H1 (cell line): Measurements from ENCODE around the gene ERP44. TPM values are rescaled to one million over a fixed set of nuclear protein-coding genes. Genes with fewer than 3 reads are reported as not detected.

Source experiments
- ASH2L ChIP-seq: fragments of 200-600, 300-600 bp; sonication (generic); IDR thresholded peaks from one replicate; pipeline ENCODE4 v1.7.1; 2017; ENCODE audit warnings: low read length
- ATF3 ChIP-seq: IDR thresholded peaks from 2 replicates; pipeline ENCODE4 v1.6.1; 2011; ENCODE audit warnings: low read depth, mild to moderate bottlenecking, low read length; ENCODE audit not compliant: insufficient read depth
- TBP ChIP-seq: IDR thresholded peaks from 2 replicates; pipeline ENCODE4 v1.6.1; 2011; ENCODE audit warnings: low read depth, low read length, improper control_type of control experiment
- polyA plus RNA-seq, 7 experiments: library from polyadenylated mRNA; depleted of rRNA in 3 of 7; stranded (reverse) in 5 of 7; unstranded in 2 of 7; fragments of >200 nt in 5 of 7; fragments of 200-250 nt in 2 of 7; gene quantifications; 1 replicate in 5 of 7; 2 replicates in 1 of 7; 4 replicates in 1 of 7; pipeline versions ENCODE4 v1.2.1 to v1.2.3, GENCODE V29; 2011 to 2013; ENCODE audit warnings: missing spikeins in 2 of 7, mixed read lengths in 2 of 7
- total RNA-seq: library from RNA; stranded (reverse); fragmentation: NEBNext Ultra II Directional; extraction: Animal tissue kit (Norgen Biotek cat#: 25700); gene quantifications from 2 replicates; pipeline ENCODE4 v1.2.1, GENCODE V29; 2021
- TF ChIP-seq, protein P1 (sequence below): fragments of 300-600 bp; sonication (generic); IDR thresholded peaks from 2 replicates; pipeline ENCODE4 v1.7.1; 2012; ENCODE audit warnings: low read length, moderate library complexity, mild to moderate bottlenecking, inconsistent platforms; ENCODE audit not compliant: insufficient replicate concordance

ERP44 gene
- total and polyA plus RNA-seq, 2 of the 8 experiments (the other 6 are each of a cell fraction or from before 2014, with no cell fraction given), result 5.7 to 15.6 TPM

- TF ChIP-seq ATF3 (no peak), TBP (no peak), ASH2L (no peak)
- TF ChIP-seq, protein P1, sequence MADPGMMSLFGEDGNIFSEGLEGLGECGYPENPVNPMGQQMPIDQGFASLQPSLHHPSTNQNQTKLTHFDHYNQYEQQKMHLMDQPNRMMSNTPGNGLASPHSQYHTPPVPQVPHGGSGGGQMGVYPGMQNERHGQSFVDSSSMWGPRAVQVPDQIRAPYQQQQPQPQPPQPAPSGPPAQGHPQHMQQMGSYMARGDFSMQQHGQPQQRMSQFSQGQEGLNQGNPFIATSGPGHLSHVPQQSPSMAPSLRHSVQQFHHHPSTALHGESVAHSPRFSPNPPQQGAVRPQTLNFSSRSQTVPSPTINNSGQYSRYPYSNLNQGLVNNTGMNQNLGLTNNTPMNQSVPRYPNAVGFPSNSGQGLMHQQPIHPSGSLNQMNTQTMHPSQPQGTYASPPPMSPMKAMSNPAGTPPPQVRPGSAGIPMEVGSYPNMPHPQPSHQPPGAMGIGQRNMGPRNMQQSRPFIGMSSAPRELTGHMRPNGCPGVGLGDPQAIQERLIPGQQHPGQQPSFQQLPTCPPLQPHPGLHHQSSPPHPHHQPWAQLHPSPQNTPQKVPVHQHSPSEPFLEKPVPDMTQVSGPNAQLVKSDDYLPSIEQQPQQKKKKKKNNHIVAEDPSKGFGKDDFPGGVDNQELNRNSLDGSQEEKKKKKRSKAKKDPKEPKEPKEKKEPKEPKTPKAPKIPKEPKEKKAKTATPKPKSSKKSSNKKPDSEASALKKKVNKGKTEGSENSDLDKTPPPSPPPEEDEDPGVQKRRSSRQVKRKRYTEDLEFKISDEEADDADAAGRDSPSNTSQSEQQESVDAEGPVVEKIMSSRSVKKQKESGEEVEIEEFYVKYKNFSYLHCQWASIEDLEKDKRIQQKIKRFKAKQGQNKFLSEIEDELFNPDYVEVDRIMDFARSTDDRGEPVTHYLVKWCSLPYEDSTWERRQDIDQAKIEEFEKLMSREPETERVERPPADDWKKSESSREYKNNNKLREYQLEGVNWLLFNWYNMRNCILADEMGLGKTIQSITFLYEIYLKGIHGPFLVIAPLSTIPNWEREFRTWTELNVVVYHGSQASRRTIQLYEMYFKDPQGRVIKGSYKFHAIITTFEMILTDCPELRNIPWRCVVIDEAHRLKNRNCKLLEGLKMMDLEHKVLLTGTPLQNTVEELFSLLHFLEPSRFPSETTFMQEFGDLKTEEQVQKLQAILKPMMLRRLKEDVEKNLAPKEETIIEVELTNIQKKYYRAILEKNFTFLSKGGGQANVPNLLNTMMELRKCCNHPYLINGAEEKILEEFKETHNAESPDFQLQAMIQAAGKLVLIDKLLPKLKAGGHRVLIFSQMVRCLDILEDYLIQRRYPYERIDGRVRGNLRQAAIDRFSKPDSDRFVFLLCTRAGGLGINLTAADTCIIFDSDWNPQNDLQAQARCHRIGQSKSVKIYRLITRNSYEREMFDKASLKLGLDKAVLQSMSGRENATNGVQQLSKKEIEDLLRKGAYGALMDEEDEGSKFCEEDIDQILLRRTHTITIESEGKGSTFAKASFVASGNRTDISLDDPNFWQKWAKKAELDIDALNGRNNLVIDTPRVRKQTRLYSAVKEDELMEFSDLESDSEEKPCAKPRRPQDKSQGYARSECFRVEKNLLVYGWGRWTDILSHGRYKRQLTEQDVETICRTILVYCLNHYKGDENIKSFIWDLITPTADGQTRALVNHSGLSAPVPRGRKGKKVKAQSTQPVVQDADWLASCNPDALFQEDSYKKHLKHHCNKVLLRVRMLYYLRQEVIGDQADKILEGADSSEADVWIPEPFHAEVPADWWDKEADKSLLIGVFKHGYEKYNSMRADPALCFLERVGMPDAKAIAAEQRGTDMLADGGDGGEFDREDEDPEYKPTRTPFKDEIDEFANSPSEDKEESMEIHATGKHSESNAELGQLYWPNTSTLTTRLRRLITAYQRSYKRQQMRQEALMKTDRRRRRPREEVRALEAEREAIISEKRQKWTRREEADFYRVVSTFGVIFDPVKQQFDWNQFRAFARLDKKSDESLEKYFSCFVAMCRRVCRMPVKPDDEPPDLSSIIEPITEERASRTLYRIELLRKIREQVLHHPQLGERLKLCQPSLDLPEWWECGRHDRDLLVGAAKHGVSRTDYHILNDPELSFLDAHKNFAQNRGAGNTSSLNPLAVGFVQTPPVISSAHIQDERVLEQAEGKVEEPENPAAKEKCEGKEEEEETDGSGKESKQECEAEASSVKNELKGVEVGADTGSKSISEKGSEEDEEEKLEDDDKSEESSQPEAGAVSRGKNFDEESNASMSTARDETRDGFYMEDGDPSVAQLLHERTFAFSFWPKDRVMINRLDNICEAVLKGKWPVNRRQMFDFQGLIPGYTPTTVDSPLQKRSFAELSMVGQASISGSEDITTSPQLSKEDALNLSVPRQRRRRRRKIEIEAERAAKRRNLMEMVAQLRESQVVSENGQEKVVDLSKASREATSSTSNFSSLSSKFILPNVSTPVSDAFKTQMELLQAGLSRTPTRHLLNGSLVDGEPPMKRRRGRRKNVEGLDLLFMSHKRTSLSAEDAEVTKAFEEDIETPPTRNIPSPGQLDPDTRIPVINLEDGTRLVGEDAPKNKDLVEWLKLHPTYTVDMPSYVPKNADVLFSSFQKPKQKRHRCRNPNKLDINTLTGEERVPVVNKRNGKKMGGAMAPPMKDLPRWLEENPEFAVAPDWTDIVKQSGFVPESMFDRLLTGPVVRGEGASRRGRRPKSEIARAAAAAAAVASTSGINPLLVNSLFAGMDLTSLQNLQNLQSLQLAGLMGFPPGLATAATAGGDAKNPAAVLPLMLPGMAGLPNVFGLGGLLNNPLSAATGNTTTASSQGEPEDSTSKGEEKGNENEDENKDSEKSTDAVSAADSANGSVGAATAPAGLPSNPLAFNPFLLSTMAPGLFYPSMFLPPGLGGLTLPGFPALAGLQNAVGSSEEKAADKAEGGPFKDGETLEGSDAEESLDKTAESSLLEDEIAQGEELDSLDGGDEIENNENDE, result no peak
These were observed 121.6 kb downstream of the ERP44 start (continued) for GRCh38 chr9:99977033-99977792.
